ENCODE results near the gene JAG1. TPM values are rescaled to one million over a fixed set of nuclear protein-coding genes. Genes with fewer than 3 reads are reported as not detected.
A peak's percentile ranks its signal among the peaks of the same experiment; 100 is the strongest.

Gene JAG1
- total RNA-seq, 4 donors from 2014 or later, result 34.3 to 81.9 (median 45.7) TPM

- TF ChIP-seq POLR2A (IDR thresholded peaks at IDR 0.05), result no peak
- no peak for TF ChIP-seq POLR2AphosphoS5 (IDR thresholded peaks at IDR 0.05)
- no peak for TF ChIP-seq EP300 (IDR thresholded peaks at IDR 0.05)
- TF ChIP-seq CTCF (IDR thresholded peaks at IDR 0.05), result no peak
- no peak overlapping the region for H3K4me3 ChIP-seq
- H3K27me3 ChIP-seq, result no peaks in the 10 kb centered on the region
- no peaks in the 10 kb centered on the region for H3K9me3 ChIP-seq
- 29 to 80% methylated on average over 1 of the region's 1 CpG for WGBS, 2 donors (ENCODE audit: low coverage in 1 of 2)
- no peak for ATAC-seq
- H3K4me1 ChIP-seq, result peaks cover 0 to 23% (median 3%) of the 10 kb centered on the region in 3 donors
- H3K27ac ChIP-seq, result no peak overlapping the region
- H3K36me3 ChIP-seq, result no peaks in the 10 kb centered on the region
Measured at GRCh38 chr20:10597637-10598036, 76.2 kb downstream of the JAG1 start.

GRCh38 chr20:10596710-10597121 is 77.1 kb downstream of the JAG1 start:
- ATAC-seq, result peak; percentile 75
- Histone ChIP-seq H3K9me3 (no peaks in the 10 kb centered on the region), H3K27me3 (no peaks in the 10 kb centered on the region), H3K4me1 (peaks cover 0 to 29% (median 3%) of the 10 kb centered on the region in 3 donors), H3K27ac (peak overlapping the region in 1 of 4 donors; percentile 19), H3K4me3 (no peak overlapping the region), H3K36me3 (no peaks in the 10 kb centered on the region)
- WGBS, 2 donors (ENCODE audit: low coverage in 1 of 2), result 33 to 38% methylated on average over 4 of the region's 4 CpGs
- TF ChIP-seq POLR2A (IDR thresholded peaks at IDR 0.05), result no peak
- TF ChIP-seq EP300 (IDR thresholded peaks at IDR 0.05), result no peak
- TF ChIP-seq POLR2AphosphoS5 (IDR thresholded peaks at IDR 0.05), result no peak
- no peak for TF ChIP-seq CTCF (IDR thresholded peaks at IDR 0.05)

- H3K4me3 ChIP-seq, result no peak overlapping the region
- no peaks in the 10 kb centered on the region for H3K36me3 ChIP-seq
- ATAC-seq, result no peak
- H3K27me3 ChIP-seq, result no peaks in the 10 kb centered on the region
- no peaks in the 10 kb centered on the region for H3K9me3 ChIP-seq
- WGBS, 2 donors (ENCODE audit: low coverage in 1 of 2), result 70 to 83% methylated on average over 1 to 3 of the region's 3 CpGs
- TF ChIP-seq POLR2A (IDR thresholded peaks at IDR 0.05) (no peak), EP300 (IDR thresholded peaks at IDR 0.05) (no peak), POLR2AphosphoS5 (IDR thresholded peaks at IDR 0.05) (no peak), CTCF (IDR thresholded peaks at IDR 0.05) (no peak)
- H3K4me1 ChIP-seq, result peaks cover 0 to 36% (median 3%) of the 10 kb centered on the region in 3 donors
- H3K27ac ChIP-seq, result peak overlapping the region in 2 of 4 donors; percentile 7 to 11
Measured at GRCh38 chr20:10595985-10596384, 77.8 kb downstream of the JAG1 start.

GRCh38 chr20:10595266-10595665 is 78.5 kb downstream of the JAG1 start:
- no peak for ATAC-seq
- WGBS, 2 donors (ENCODE audit: low coverage in 1 of 2), result 17 to 50% methylated on average over 1 of the region's 2 CpGs
- Histone ChIP-seq H3K36me3 (no peaks in the 10 kb centered on the region), H3K27me3 (no peaks in the 10 kb centered on the region), H3K4me3 (no peak overlapping the region), H3K9me3 (no peaks in the 10 kb centered on the region), H3K27ac (peak overlapping the region in 1 of 4 donors; percentile 7), H3K4me1 (peaks cover 0 to 40% (median 3%) of the 10 kb centered on the region in 3 donors)
- TF ChIP-seq EP300 (IDR thresholded peaks at IDR 0.05), result no peak
- TF ChIP-seq POLR2AphosphoS5 (IDR thresholded peaks at IDR 0.05), result no peak
- no peak for TF ChIP-seq POLR2A (IDR thresholded peaks at IDR 0.05)
- no peak for TF ChIP-seq CTCF (IDR thresholded peaks at IDR 0.05)

- Histone ChIP-seq H3K36me3 (no peaks in the 10 kb centered on the region), H3K9me3 (no peaks in the 10 kb centered on the region), H3K27me3 (no peaks in the 10 kb centered on the region), H3K4me3 (no peak overlapping the region), H3K27ac (peak overlapping the region in 1 of 4 donors; percentile 5), H3K4me1 (peaks cover 0 to 40% (median 3%) of the 10 kb centered on the region in 3 donors)
- WGBS, 2 donors (ENCODE audit: low coverage in 1 of 2), result 65 to 68% methylated on average over 2 to 6 of the region's 7 CpGs
- ATAC-seq, result no peak
- TF ChIP-seq POLR2AphosphoS5 (IDR thresholded peaks at IDR 0.05) (no peak), CTCF (IDR thresholded peaks at IDR 0.05) (no peak), EP300 (IDR thresholded peaks at IDR 0.05) (no peak), POLR2A (IDR thresholded peaks at IDR 0.05) (no peak)
Measured at GRCh38 chr20:10594296-10594868, 79.4 kb downstream of the JAG1 start.
